ENCODE data around the gene ZSWIM5. TPM values are rescaled to one million over a fixed set of nuclear protein-coding genes. Genes with fewer than 3 reads are reported as not detected.

Gene ZSWIM5
- total and polyA plus RNA-seq, 2 of the 8 experiments (the other 6 are each of a cell fraction or from before 2014, with no cell fraction given): 2.5 to 3.9 TPM

GRCh38 chr1:45116820-45117219, 89.6 kb downstream of the ZSWIM5 start:
- Histone ChIP-seq H4K20me1 (replicated peaks in 1 of 2; ENCODE audit: control insufficient read depth in 1 of 2, insufficient read depth in 2 of 2, low read length in 2 of 2) (no peaks in the 10 kb centered on the region), H4K5ac (ENCODE audit: insufficient read length, low read depth, low read length) (no peak overlapping the region), H2AFZ (ENCODE audit: low read length) (no peak overlapping the region), H3K23ac (ENCODE audit: insufficient read length) (no peak overlapping the region), H2BK20ac (ENCODE audit: low read length) (no peak overlapping the region), H2BK120ac (replicated peaks; ENCODE audit: low read depth, low read length) (no peak overlapping the region), H3K4me1 (replicated peaks in 1 of 4; ENCODE audit: control insufficient read depth in 3 of 4, insufficient read depth in 4 of 4, low read length in 3 of 4) (no peaks in the 10 kb centered on the region; a peak in 1 of 7 replicates), H4K8ac (ENCODE audit: extremely low read depth, insufficient read depth, low read length) (no peak overlapping the region), H3K27me3 (replicated peaks in 1 of 4; ENCODE audit: control insufficient read depth in 3 of 4, extremely low read depth in 1 of 4, insufficient read depth in 3 of 4, low read length in 3 of 4) (peaks cover 0 to 1% (median 0%) of the 10 kb centered on the region in 4 experiments; a peak in 1 of 7 replicates), H3K23me2 (ENCODE audit: low read depth, low read length) (no peaks in the 10 kb centered on the region), H3K14ac (ENCODE audit: insufficient read length) (no peak overlapping the region), H2AK5ac (ENCODE audit: low read depth, low read length) (no peak overlapping the region), H3K4ac (replicated peaks; ENCODE audit: insufficient read length, low read depth, low read length) (no peak overlapping the region), H3K9me3 (ENCODE audit: insufficient read depth in 2 of 2, low read depth in 1 of 2, low read length in 1 of 2) (peaks cover 0 to 11% of the 10 kb centered on the region in 2 experiments; a peak in 1 of 4 replicates), H2BK12ac (ENCODE audit: low read depth, low read length) (no peak overlapping the region), H2BK15ac (ENCODE audit: low read length) (no peak overlapping the region), H3K4me3 (ENCODE audit: extremely low read depth in 1 of 4, insufficient read depth in 2 of 4, low read depth in 3 of 4, low read length in 4 of 4) (no peak overlapping the region), H2BK5ac (ENCODE audit: low read depth, low read length) (no peak overlapping the region), H3K9ac (replicated peaks in 1 of 4; ENCODE audit: extremely low read depth in 1 of 4, low read depth in 3 of 4, low read length in 3 of 4) (no peak overlapping the region), H3K36me3 (ENCODE audit: control insufficient read depth in 2 of 4, insufficient read depth in 4 of 4, low read length in 3 of 4) (no peaks in the 10 kb centered on the region; a peak in 1 of 8 replicates), H4K91ac (replicated peaks; ENCODE audit: insufficient read length, low read length) (no peak overlapping the region), H3K27ac (ENCODE audit: low read depth, low read length) (no peak overlapping the region), H3K56ac (replicated peaks; ENCODE audit: insufficient read length, low read depth, low read length) (no peak overlapping the region), H3K79me1 (ENCODE audit: low read depth, low read length) (no peaks in the 10 kb centered on the region), H3K4me2 (ENCODE audit: insufficient read depth in 1 of 2, low read depth in 2 of 2, low read length in 2 of 2) (no peak overlapping the region), H3K18ac (ENCODE audit: extremely low read depth, low read length) (no peak overlapping the region), H3K79me2 (ENCODE audit: control insufficient read depth in 1 of 2, insufficient read depth in 2 of 2, low read length in 2 of 2) (no peaks in the 10 kb centered on the region)
- ChIA-PET CTCF (ENCODE audit: partially characterized antibody) (interaction anchor here (0.9 kb wide), 1 partner anchor 223 kb away, joined by 3 read pairs; the partner anchor contains the start of genes MUTYH and TOE1), POLR2A (ENCODE audit: partially characterized antibody) (interaction anchor here (0.6 kb wide), 1 partner anchor 27 kb away, joined by 3 read pairs; no protein-coding TSS in a partner anchor)
- DNase-seq (ENCODE audit: low read depth in 1 of 2, low spot score in 2 of 2) (no peak), FAIRE-seq (no peak)
- 88% methylated on average over 2 of the region's 2 CpGs; no CpG with 5 or more reads in 1 of the 2 experiments for whole genome bisulfite sequencing, 2 experiments (ENCODE audit: extremely low coverage in 1 of 2, insufficient coverage in 1 of 2, insufficient read length in 1 of 2, insufficient replicate concordance in 2 of 2, low coverage in 1 of 2, low lambda C conversion rate in 2 of 2, missing lambda C conversion rate in 1 of 2)
